GM23248 (cell line): ENCODE measurements around the gene CUX1. TPM values are rescaled to one million over a fixed set of nuclear protein-coding genes. Genes with fewer than 3 reads are reported as not detected.
"Not testable (repeated sequence)": the region's sequence is repeated elsewhere in the genome, so short reads cannot be mapped to it uniquely, and the experiment has no call there.

Experiments
- DNase-seq: peaks from one replicate; pipeline ENCODE4 v3.0.0-alpha.2; 2015
- H2AFZ ChIP-seq: fragments of 200-600 bp; sonication (generic); 2 replicates; pipeline ENCODE4 v1.6.1; 2016; ENCODE audit warnings: antibody characterized with exemption
- H3F3A ChIP-seq: fragments of 200-600 bp; sonication (generic); 2 replicates; pipeline ENCODE4 v1.6.1; 2016; ENCODE audit warnings: mild to moderate bottlenecking, antibody characterized with exemption, mixed run types; ENCODE audit not compliant: insufficient read depth
- H3K27ac ChIP-seq: fragments of 200-600 bp; sonication (generic); 2 replicates; pipeline ENCODE4 v1.5.1; 2016; ENCODE audit warnings: mild to moderate bottlenecking
- H3K27me3 ChIP-seq: fragments of 200-600 bp; sonication (generic); replicated peaks from 2 replicates; pipeline ENCODE4 v1.6.1; 2016; ENCODE audit warnings: mild to moderate bottlenecking; ENCODE audit not compliant: insufficient read depth
- H3K36me3 ChIP-seq: fragments of 200-600 bp; sonication (generic); 2 replicates; pipeline ENCODE4 v1.6.1; 2016; ENCODE audit warnings: low read depth, mild to moderate bottlenecking
- H3K4me1 ChIP-seq: fragments of 200-600 bp; sonication (generic); 2 replicates; pipeline ENCODE4 v1.6.1; 2016; ENCODE audit warnings: mild to moderate bottlenecking; ENCODE audit not compliant: insufficient read depth
- H3K4me2 ChIP-seq: fragments of 200-600 bp; sonication (generic); one replicate; pipeline ENCODE4 v1.6.1; 2016; ENCODE audit warnings: mild to moderate bottlenecking; ENCODE audit not compliant: unreplicated experiment
- H3K4me3 ChIP-seq: fragments of 200-600 bp; sonication (generic); 2 replicates; pipeline ENCODE4 v1.5.1; 2016; ENCODE audit warnings: mild to moderate bottlenecking
- H3K79me2 ChIP-seq: fragments of 200-600 bp; sonication (generic); 2 replicates; pipeline ENCODE4 v1.6.1; 2016; ENCODE audit warnings: mild to moderate bottlenecking; ENCODE audit not compliant: insufficient read depth
- H3K9ac ChIP-seq: fragments of 200-600 bp; sonication (generic); 2 replicates; pipeline ENCODE4 v1.6.1; 2016; ENCODE audit warnings: mild to moderate bottlenecking
- H3K9me2 ChIP-seq: fragments of 200-600 bp; sonication (generic); 2 replicates; pipeline ENCODE4 v1.6.1; 2016; ENCODE audit warnings: mixed run types, mild to moderate bottlenecking, moderate library complexity; ENCODE audit not compliant: insufficient read depth
- H3K9me3 ChIP-seq: fragments of 200-600 bp; sonication (generic); one replicate; pipeline ENCODE4 v1.6.1; 2017; ENCODE audit warnings: low read depth
- H4K20me1 ChIP-seq: fragments of 200-600 bp; sonication (generic); 2 replicates; pipeline ENCODE4 v1.6.0; 2016; ENCODE audit not compliant: insufficient read depth
- EZH2 ChIP-seq: fragments of 200-600 bp; sonication (generic); IDR thresholded peaks from 2 replicates; pipeline ENCODE4 v1.6.1; 2018; ENCODE audit warnings: antibody characterized with exemption, mild to moderate bottlenecking; ENCODE audit not compliant: insufficient read depth, poor library complexity, severe bottlenecking
- EZH2phosphoT487 ChIP-seq: fragments of 200-600 bp; sonication (generic); IDR thresholded peaks from 2 replicates; pipeline ENCODE4 v1.6.1; 2018; ENCODE audit warnings: antibody characterized with exemption, moderate library complexity, mild to moderate bottlenecking, low read depth; ENCODE audit not compliant: insufficient read depth
- WGBS, 2 experiments: methylation state at CpG; one replicate each; pipeline ENCODE4 v1.1.6; 2015 to 2017; ENCODE audit warnings: low lambda C conversion rate in 2 of 2, low coverage in 1 of 2; ENCODE audit errors: missing lambda C conversion rate in 2 of 2; 5-methylcytosine and 5-hydroxymethylcytosine counted together
- in situ Hi-C: fragments of 300-500 bp; cut with MboI; formaldehyde crosslinking; loops from 2 replicates; pipeline ENCODE4 v1.15.0; 2020
- polyA plus RNA-seq: library from polyadenylated mRNA; unstranded; fragments of >200 nt; fragmentation: Nextera tagmentation; extraction: Ambion mirVana; gene quantifications from 2 replicates; pipeline ENCODE4 v1.2.1, GENCODE V29; 2016
- total RNA-seq: library from RNA; depleted of rRNA; stranded (reverse); fragments of >200 nt; shearing (Covaris generic); gene quantifications from 2 replicates; pipeline ENCODE4 v1.2.3, GENCODE V29; 2014

The CUX1 gene
- total and polyA plus RNA-seq, 2 experiments from 2014 or later: 30.2 to 34.9 TPM

DNA sequence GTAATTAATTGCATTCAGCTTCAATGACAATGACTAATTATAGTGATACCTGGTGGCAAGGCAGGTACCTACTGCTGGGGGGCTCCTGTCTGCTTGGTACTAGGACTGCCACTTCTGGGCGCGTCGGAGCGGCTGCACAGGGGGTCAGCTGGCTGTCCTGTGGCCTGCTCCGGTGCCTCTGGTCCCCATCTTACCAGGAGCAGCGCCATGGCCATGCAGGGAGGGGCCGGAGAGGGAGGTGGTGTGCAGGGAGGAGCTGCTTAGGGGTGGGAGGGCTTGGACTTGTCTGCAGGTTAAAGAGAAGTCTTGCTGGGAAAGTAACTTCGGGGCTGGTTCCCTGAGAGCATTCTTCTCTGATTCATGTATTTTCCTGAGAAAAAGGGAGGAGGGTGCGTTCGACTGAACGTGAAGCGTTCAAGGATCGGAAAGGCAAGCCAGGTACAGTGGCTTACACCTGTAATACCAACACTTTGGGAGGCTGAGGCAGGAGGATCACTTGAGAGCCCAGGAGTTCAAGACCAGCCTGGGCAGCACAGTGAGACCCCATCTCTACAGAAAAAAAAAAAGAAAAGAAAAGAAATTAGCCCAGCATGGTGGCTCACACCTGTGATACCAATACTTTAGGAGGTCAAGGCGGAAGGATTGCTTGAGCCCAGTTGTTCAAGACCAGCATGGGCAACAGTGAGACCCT, 15.4 kb downstream of the CUX1 start:
- no peaks in the 10 kb centered on the region for H3K9me2 ChIP-seq
- H3K27me3 ChIP-seq: no peaks in the 10 kb centered on the region
- peaks cover 5% of the 10 kb centered on the region; the same call in 1 of the 2 replicates for H4K20me1 ChIP-seq
- H3K4me2 ChIP-seq: no peak overlapping the region
- H3K4me3 ChIP-seq: no peak overlapping the region
- no peak overlapping the region for H3K9ac ChIP-seq
- no peaks in the 10 kb centered on the region for H3K9me3 ChIP-seq
- DNase-seq: no peak
- no peaks in the 10 kb centered on the region for H3K36me3 ChIP-seq
- H3K4me1 ChIP-seq: no peaks in the 10 kb centered on the region
- TF ChIP-seq EZH2 (no peak), EZH2phosphoT487 (no peak)
- in situ Hi-C loops: no loop called here
- 92 to 96% methylated on average over 14 of the region's 14 CpGs for WGBS, 2 experiments
- no peaks in the 10 kb centered on the region for H3F3A ChIP-seq
- H2AFZ ChIP-seq: no peak overlapping the region
- no peak overlapping the region for H3K27ac ChIP-seq
- peaks cover 96% of the 10 kb centered on the region for H3K79me2 ChIP-seq

DNA sequence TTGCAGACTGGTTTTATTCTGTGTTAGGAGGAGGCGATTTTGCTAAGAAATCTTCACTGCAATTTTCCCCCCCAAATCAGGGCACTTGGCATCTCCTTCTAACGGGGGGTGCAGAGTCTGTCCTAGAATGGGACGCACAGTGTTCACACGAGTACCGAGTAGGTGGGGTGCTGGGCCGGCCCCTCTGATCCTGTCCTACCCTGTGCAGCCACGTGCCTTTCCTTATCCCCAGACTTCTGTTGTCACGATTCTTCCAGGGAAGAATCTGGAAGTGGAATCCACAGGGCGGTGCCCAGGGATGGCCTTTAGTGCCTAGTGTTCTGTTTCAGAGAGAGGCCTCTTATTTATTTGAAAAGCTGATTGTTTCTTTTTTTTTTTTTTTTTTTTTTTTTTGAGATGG, 16.4 kb downstream of the CUX1 start:
- Histone ChIP-seq H3K4me2 (no peak overlapping the region), H3K27me3 (no peaks in the 10 kb centered on the region), H3K36me3 (no peaks in the 10 kb centered on the region), H3K4me3 (no peak overlapping the region), H4K20me1 (peaks cover 5% of the 10 kb centered on the region; the same call in 1 of the 2 replicates), H2AFZ (no peak overlapping the region), H3K9me3 (no peaks in the 10 kb centered on the region), H3K9ac (no peak overlapping the region), H3K9me2 (no peaks in the 10 kb centered on the region), H3K4me1 (no peaks in the 10 kb centered on the region), H3K79me2 (peaks cover 96% of the 10 kb centered on the region), H3K27ac (no peak overlapping the region), H3F3A (no peaks in the 10 kb centered on the region)
- no peak for TF ChIP-seq EZH2
- in situ Hi-C loops: no loop called here
- 75 to 77% methylated on average over 9 of the region's 9 CpGs for WGBS, 2 experiments
- no peak for DNase-seq

DNA sequence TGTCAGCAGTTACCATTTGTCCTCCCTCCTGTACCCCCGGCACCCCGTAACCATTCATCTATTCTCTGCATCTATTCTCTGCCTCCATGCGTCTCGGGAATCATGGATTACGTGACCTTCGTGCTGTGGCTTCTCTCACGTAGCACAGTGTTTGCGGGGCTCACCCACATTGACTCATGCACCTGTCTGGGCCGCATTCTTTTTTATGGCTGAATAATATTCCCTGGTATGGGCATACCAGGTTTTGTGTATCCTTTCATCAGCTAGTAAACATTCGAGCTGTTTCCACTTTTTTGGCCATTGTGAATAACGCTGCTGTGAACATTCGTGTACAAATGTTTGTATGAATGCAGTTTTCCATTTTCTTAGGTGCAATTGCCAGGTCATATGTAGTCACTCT, 17.7 kb downstream of the CUX1 start:
- WGBS, 2 experiments: 97 to 98% methylated on average over 12 of the region's 12 CpGs
- Histone ChIP-seq H3K36me3 (no peaks in the 10 kb centered on the region), H3K9me3 (no peaks in the 10 kb centered on the region), H3F3A (no peaks in the 10 kb centered on the region), H3K27ac (no peak overlapping the region), H3K4me3 (no peak overlapping the region), H3K27me3 (no peaks in the 10 kb centered on the region), H3K4me2 (no peak overlapping the region), H3K9ac (no peak overlapping the region), H3K4me1 (no peaks in the 10 kb centered on the region), H4K20me1 (peaks cover 5% of the 10 kb centered on the region; the same call in 1 of the 2 replicates), H2AFZ (no peak overlapping the region), H3K9me2 (no peaks in the 10 kb centered on the region), H3K79me2 (peaks cover 97% of the 10 kb centered on the region)
- TF ChIP-seq EZH2: no peak
- in situ Hi-C loops: no loop called here
- DNase-seq: no peak

DNA sequence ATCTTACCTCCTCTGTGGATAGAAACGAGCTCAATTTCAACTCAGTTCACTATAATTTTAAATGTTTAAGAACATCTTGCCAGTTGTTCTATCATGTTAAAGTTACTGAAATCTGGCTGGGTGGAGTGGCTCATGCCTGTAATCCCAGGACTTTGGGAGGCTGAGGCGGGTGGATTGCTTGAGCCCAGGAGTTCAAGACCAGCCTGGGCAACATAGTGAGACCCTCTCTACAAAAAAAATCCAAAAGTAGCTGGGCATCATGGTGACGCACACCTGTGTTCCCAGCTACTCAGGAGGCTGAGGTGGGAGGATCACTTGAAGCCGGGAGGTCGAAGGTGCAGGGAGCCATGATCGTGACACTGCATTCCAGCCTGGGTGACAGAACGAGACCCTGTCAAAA, 20.0 kb downstream of the CUX1 start:
- H3K36me3 ChIP-seq, H3K9me2 ChIP-seq, H3F3A ChIP-seq, H4K20me1 ChIP-seq, H3K27ac ChIP-seq, H3K4me1 ChIP-seq, in situ Hi-C loops, H3K4me2 ChIP-seq, H2AFZ ChIP-seq, DNase-seq, H3K27me3 ChIP-seq, H3K9me3 ChIP-seq, H3K4me3 ChIP-seq, H3K9ac ChIP-seq: not testable (repeated sequence)
- peaks cover 96% of the 10 kb centered on the region for H3K79me2 ChIP-seq
- 82 to 87% methylated on average over 7 of the region's 7 CpGs for WGBS, 2 experiments
